ENCODE measurements around the gene LGMN. TPM values are rescaled to one million over a fixed set of nuclear protein-coding genes. Genes with fewer than 3 reads are reported as not detected.

The LGMN gene
- total RNA-seq, 4 donors from 2014 or later = 96.7 to 243 (median 130) TPM

- no peak for TF ChIP-seq CTCF (IDR thresholded peaks at IDR 0.05; ENCODE audit: low read depth)
Measured at GRCh38 chr14:92770484-92770883, 22.1 kb upstream of the LGMN start.

GRCh38 chr14:92768795-92769194 is 20.4 kb upstream of the LGMN start:
- no peak for TF ChIP-seq CTCF (IDR thresholded peaks at IDR 0.05; ENCODE audit: low read depth)

- TF ChIP-seq CTCF (IDR thresholded peaks at IDR 0.05; ENCODE audit: low read depth) = no peak
Measured at GRCh38 chr14:92760524-92760805, 12.0 kb upstream of the LGMN start.

- TF ChIP-seq CTCF (IDR thresholded peaks at IDR 0.05; ENCODE audit: low read depth) = no peak
Measured at GRCh38 chr14:92759679-92760523, 11.5 kb upstream of the LGMN start.

GRCh38 chr14:92759300-92759678 is 10.9 kb upstream of the LGMN start:
- no peak for TF ChIP-seq CTCF (IDR thresholded peaks at IDR 0.05; ENCODE audit: low read depth)

GRCh38 chr14:92756446-92756845 is 8.0 kb upstream of the LGMN start:
- no peak for TF ChIP-seq CTCF (IDR thresholded peaks at IDR 0.05; ENCODE audit: low read depth)

- no peak for TF ChIP-seq CTCF (IDR thresholded peaks at IDR 0.05; ENCODE audit: low read depth)
Measured at GRCh38 chr14:92755495-92755894, 7.1 kb upstream of the LGMN start.
